HuH-7 (cell line): Measurements from ENCODE around the gene SEMA3G.

Source experiments
- DNase-seq: peaks from one replicate; pipeline ENCODE4 v3.0.0; 2011; ENCODE audit warnings: low spot score

The SEMA3G gene

GRCh38 chr3:52408466-52408865 lies 36.4 kb downstream of the SEMA3G start:
- no peak for DNase-seq

DNA sequence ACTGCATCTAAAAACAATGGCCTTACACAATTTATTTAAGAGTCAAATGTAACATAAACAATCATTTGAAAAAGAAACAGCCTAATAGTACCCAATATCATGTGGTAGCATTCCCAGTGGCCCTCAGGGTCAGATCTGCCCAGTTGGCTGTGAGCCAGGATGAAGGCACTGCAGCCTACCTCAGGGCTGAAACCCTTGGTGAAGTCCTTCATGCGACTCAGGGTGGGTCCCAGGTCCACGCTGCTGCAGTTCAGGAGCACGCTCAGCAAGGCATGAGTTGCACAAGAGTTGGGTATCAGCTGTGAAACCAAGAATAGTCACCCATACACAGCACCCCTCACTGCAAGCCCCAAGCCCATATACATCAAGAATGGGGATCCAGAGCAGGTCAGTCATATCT lies 37.1 kb downstream of the SEMA3G start:
- DNase-seq = no peak

DNA sequence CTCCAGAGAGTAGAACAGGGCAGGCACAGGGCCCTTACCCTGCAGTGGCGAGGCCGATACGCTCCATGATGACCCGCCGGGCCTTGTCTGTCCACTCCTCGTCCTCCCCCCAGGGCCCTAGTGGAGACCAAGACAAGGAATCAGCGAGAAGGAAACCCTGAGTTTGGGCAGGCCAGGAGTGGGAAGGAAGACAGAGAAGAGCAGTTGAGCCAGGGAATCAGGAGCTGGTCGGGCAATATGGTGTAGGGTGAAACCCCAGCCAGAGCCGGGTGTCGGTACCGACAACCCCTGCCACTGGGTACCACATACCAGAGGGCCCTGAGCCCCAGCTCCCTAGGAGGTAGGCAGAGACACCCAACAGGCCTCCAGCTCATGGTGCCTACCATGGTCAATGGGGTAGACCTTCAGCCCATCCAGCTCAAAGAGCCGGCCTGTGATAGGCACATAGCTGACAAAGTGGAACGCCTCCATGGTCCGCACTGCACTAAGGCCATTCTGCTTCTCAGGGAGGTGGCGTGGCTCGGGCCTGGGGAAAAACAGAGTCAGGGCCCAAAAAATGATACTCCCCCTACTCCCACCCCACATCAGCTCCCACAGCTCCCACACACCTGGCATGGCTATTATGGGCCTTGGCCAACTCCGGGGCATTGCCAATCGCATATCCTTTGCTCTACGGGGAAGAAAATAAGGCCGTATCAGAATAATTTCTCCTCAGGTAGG lies 38.0 kb downstream of the SEMA3G start:
- DNase-seq = no peak

- no peak for DNase-seq
Observed at GRCh38 chr3:52406231-52406661, 38.7 kb downstream of the SEMA3G start.

- DNase-seq = no peak
Observed at GRCh38 chr3:52405601-52406110, 39.2 kb downstream of the SEMA3G start.

DNA sequence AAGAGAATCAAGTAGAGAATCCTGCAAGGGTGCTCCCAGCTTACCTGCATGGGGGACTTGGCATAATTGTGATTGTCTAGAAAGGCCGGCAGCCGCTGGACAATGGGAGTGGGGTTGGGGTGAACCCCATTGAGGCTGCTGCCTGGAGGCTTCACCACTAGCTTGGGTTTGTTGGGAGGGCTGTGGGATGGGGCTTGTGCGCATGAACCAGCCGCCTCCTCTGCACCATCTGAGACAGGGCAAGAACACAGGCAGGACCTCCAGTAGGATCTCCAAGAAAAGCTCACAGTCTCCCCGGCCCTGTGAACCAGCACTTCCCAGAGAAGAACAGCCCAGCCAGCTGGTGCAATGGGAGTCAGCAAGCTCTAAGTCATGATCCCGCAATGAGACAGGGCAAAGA lies 39.8 kb downstream of the SEMA3G start:
- DNase-seq = no peak

DNA sequence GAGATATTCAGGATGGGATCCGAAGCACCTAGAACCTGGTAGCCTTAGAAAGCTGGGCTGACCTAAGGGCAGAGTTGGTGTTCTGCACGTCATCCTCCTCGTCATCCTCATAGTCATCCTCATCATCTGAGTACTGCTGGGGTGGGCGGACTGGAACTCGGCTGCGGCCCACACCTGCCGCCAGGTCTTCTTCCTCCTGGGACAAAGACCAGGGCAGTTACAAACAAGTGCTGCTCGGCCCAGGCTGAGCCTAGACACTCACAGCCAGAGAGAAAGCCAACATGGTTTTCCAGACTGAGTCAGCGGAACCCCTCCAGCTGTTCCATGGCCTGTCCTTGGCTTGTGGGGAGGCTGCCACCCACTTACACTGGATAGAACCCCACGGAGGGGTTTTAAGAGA lies 40.5 kb downstream of the SEMA3G start:
- DNase-seq = no peak

- DNase-seq = no peak
Observed at GRCh38 chr3:52403955-52404354, 40.9 kb downstream of the SEMA3G start.

GRCh38 chr3:52403271-52403841 lies 41.5 kb downstream of the SEMA3G start:
- DNase-seq = no peak

- no peak for DNase-seq
Observed at GRCh38 chr3:52402706-52403270, 42.1 kb downstream of the SEMA3G start.

- DNase-seq = no peak
Observed at GRCh38 chr3:52402101-52402521, 42.8 kb downstream of the SEMA3G start.

GRCh38 chr3:52401551-52401950 lies 43.4 kb downstream of the SEMA3G start:
- no peak for DNase-seq

GRCh38 chr3:52401021-52401420 lies 43.9 kb downstream of the SEMA3G start:
- no peak for DNase-seq

DNA sequence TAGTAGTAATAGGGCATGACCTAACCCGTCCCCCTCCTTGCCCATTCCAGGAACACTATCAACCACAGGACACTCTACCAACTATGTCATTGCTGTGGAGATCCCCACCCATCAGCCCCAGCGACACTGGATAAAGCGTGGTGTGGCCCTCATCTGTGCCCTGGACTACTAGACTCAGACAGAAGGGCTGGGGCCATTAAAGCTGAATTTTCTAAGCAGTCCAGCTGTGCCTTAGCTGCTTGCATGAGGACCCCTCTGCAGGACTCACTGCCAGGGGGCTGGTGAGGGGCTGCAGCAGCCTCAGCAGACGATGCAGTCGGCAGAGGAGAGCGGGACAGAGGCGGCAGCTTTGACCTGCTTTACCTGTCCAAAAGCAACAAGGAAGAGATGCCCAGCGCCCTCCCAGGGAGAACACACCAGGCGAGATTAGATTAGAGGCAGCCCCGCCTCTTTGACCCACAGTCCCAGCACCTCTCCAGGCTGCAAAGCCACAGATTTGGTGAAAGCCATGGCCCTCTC lies 44.6 kb downstream of the SEMA3G start:
- no peak for DNase-seq

DNA sequence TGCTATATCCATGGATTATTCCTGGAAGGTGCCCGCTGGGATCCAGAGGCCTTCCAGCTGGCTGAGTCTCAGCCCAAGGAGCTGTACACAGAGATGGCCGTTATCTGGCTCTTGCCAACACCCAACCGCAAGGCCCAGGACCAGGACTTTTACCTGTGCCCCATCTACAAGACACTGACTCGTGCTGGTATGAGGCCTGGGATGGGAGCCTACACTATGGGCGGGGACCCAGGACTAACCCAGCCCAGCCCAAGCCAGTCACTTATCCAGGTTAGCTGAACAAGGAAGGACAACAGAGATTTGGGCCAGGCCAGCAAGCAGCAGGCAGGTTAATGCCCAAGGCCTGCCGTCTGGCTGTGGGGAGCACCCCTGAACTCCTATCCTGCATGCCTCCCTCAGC lies 45.3 kb downstream of the SEMA3G start:
- DNase-seq = no peak

DNA sequence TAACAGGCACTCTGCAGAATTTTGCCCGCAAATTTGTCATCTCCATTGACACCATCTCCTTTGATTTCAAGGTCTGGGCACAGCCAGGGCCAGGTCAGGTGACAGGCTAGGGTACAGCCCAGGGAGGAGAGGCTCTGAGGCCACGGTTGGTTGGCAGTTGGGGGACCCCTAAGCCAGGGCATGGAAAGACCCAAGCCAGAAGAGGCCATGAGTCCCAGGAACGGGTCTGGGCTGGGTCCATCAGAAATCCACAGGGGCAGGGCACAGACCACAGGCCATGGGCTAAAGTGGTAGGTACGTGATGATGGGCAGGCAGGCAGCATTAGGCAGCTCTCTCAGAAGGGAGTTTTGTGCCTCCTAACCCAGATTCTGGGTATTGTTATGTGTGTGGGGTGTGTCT lies 45.8 kb downstream of the SEMA3G start:
- DNase-seq = no peak

- no peak for DNase-seq
Observed at GRCh38 chr3:52398670-52399081, 46.2 kb downstream of the SEMA3G start.

DNA sequence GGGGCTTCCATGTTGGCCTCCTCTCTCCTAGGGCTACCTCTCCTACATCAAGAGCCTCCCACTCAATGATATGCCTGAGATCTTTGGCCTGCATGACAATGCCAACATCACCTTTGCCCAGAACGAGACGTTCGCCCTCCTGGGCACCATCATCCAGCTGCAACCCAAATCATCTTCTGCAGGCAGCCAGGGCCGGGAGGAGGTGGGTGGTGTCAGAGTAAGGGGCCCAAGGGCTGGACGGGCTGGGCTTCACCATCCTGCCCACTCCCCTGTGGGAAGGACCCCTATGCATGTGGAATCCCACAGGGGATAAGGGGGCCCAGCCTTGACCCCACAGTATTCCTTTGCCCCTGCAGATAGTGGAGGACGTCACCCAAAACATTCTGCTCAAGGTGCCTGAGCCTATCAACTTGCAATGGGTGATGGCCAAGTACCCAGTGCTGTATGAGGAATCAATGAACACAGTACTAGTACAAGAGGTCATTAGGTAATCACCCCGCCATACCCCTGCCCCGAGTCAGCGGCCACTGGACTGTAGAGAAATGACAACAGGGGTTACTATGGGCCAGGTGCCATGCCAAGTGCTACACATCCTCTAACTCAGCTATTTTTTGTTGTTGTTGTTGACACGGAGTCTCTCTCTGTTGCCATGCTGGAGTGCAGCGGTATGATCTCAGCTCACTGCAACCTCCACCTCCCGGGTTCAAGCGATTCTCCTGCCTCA lies 47.1 kb downstream of the SEMA3G start:
- DNase-seq = no peak

DNA sequence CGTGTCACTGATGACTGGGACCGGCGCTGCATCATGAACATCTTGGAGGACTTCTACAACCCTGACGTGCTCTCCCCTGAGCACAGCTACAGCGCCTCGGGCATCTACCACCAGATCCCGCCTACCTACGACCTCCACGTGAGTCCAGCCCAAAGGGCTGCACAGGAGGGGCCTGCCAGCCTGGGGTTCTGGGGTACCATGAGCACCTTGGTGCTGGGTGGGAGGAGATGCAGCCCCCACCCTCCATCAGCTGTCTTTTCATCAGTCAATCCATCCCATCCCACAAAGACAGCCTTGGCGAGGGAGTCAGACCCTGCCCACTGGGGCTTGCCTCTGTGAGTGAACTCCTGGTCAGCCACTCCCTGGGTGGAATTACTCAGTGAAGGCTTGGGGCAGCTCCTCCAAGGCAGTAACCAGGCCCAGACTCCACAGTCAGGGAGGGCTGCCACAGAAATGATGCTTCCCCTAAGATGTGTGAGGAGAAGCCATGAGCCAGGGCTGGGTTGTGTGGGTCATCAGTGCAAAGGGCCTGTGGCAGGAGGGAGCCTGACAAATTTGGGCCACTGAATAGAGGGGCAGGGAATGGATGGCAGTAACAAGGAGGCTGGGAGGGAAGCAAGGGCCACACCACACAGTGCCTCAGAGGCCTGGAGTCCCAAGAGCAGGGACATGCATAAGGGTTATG lies 47.9 kb downstream of the SEMA3G start:
- DNase-seq = no peak

DNA sequence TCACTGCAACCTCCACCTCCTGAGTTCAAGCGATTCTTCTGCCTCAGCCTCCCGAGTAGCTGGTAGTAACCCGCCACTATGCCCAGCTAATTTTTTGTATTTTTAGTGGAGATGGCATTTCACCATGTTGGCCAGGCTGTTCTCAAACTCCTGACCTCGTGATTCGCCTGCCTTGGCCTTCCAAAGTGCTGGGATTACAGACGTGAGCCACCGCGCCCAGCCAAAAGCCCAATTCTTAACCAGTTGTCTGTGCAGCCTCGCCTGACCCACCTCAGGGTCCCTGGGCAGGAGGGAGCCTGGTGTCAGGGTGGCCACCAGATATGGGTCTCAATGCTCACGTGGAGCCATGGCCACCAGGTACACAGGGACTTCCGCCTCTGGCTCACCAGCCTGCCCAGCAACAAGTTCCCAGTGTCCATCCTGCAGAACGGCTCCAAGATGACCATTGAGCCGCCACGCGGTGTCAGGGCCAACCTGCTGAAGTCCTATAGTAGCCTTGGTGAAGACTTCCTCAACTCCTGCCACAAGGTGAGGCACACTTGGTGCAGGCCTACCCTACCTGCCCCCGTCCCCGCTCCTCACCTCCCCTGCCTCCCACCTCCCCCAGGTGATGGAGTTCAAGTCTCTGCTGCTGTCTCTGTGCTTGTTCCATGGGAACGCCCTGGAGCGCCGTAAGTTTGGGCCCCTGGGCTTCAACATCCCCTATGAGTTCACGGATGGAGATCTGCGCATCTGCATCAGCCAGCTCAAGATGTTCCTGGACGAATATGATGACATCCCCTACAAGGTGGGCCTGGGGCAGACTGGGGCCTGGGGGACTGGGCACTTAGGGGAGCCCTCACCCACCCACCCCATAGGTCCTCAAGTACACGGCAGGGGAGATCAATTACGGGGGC lies 48.6 kb downstream of the SEMA3G start:
- no peak for DNase-seq

DNA sequence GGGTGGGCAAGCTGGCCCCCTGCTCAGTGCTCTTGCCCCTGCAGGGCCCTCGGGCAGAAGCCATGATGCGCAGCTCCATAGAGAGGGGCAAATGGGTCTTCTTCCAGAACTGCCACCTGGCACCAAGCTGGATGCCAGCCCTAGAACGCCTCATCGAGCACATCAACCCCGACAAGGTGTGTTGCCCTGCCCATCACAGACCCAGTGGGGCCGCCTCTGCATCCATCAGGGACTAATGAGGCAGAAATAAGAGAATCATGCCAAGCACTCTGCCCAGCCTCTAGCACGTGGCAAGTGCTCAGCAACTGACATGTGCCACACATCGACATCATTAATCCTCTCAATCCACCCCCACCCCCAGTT lies 49.4 kb downstream of the SEMA3G start:
- no peak for DNase-seq
